Liver (tissue), 3 donors: Measurements from ENCODE around the gene DCTN4.

Experiments used
- CTCF ChIP-seq: fragments of 150-350 bp; IDR thresholded peaks from 2 replicates; pipeline ENCODE4 v1.5.1; 2017; ENCODE audit warnings: improper control_type of control experiment, low read depth, low read length; ENCODE audit not compliant: missing input control
- EGR1 ChIP-seq, 2 donors: IDR thresholded peaks; 2 replicates each; pipeline ENCODE4 v1.6.1; 2016 to 2018; ENCODE audit warnings: antibody characterized with exemption in 2 of 2, low read depth in 2 of 2
- RAD21 ChIP-seq, 2 donors: IDR thresholded peaks; 2 replicates each; pipeline ENCODE4 v1.6.1; 2016; ENCODE audit warnings: antibody characterized with exemption in 2 of 2, mild to moderate bottlenecking in 2 of 2
- SP1 ChIP-seq: IDR thresholded peaks from 2 replicates; pipeline ENCODE4 v1.6.1; 2018; ENCODE audit warnings: antibody characterized with exemption, mild to moderate bottlenecking
- TF ChIP-seq, protein P1 (sequence below): IDR thresholded peaks from 2 replicates; pipeline ENCODE4 v1.6.1; 2016; ENCODE audit warnings: antibody characterized with exemption
- donor health status: healthy.
- donor health status: healthy.

- TF ChIP-seq SP1, result no peak
- no peak for TF ChIP-seq EGR1 (IDR thresholded peaks at IDR 0.05; ENCODE audit: low read depth in 2 of 2)
- TF ChIP-seq CTCF, result no peak
- TF ChIP-seq RAD21 (IDR thresholded peaks at IDR 0.05), result no peak
- TF ChIP-seq, protein P1, sequence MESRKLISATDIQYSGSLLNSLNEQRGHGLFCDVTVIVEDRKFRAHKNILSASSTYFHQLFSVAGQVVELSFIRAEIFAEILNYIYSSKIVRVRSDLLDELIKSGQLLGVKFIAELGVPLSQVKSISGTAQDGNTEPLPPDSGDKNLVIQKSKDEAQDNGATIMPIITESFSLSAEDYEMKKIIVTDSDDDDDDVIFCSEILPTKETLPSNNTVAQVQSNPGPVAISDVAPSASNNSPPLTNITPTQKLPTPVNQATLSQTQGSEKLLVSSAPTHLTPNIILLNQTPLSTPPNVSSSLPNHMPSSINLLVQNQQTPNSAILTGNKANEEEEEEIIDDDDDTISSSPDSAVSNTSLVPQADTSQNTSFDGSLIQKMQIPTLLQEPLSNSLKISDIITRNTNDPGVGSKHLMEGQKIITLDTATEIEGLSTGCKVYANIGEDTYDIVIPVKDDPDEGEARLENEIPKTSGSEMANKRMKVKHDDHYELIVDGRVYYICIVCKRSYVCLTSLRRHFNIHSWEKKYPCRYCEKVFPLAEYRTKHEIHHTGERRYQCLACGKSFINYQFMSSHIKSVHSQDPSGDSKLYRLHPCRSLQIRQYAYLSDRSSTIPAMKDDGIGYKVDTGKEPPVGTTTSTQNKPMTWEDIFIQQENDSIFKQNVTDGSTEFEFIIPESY, result no peak
These were observed 96.8 kb downstream of the DCTN4 start for GRCh38 chr5:150661821-150662596.
